Naive B cell (primary cell): Measurements from ENCODE around the gene CFAP141. TPM values are rescaled to one million over a fixed set of nuclear protein-coding genes. Genes with fewer than 3 reads are reported as not detected.
A peak's percentile ranks its signal among the peaks of the same experiment; 100 is the strongest.

Source experiments
- ATAC-seq, 2 donors: fragments of 150-1000 bp; cut with Tn5 transposase; 2 replicates each; pipeline ENCODE4 v1.10.0; 2021; ENCODE audit warnings: low read depth in 2 of 2, mild to moderate bottlenecking in 2 of 2, moderate library complexity in 2 of 2
- DNase-seq: peaks from one replicate; pipeline ENCODE4 v3.0.0; 2022
- H3K27ac Mint-ChIP-seq, 6 donors: one replicate each; pipeline ENCODE4 v1.8.0; 2020 to 2022; ENCODE audit warnings: mild to moderate bottlenecking in 6 of 6, mixed read lengths in 6 of 6, moderate library complexity in 5 of 6, inconsistent platforms in 2 of 6
- H3K27me3 Mint-ChIP-seq, 3 donors: one replicate each; pipeline ENCODE4 v1.8.0; 2021 to 2022; ENCODE audit warnings: mixed read lengths in 3 of 3, mild to moderate bottlenecking in 1 of 3
- H3K36me3 Mint-ChIP-seq, 2 donors: one replicate each; pipeline ENCODE4 v1.8.0; 2020 to 2022; ENCODE audit warnings: mixed read lengths in 2 of 2, inconsistent platforms in 1 of 2, mild to moderate bottlenecking in 1 of 2
- H3K4me1 Mint-ChIP-seq, 3 donors: one replicate each; pipeline ENCODE4 v1.8.0; 2020 to 2022; ENCODE audit warnings: mixed read lengths in 3 of 3, inconsistent platforms in 1 of 3, mild to moderate bottlenecking in 1 of 3, moderate library complexity in 1 of 3
- H3K4me3 Mint-ChIP-seq, 8 donors: one replicate each; pipeline ENCODE4 v1.8.0; 2020 to 2022; ENCODE audit warnings: mild to moderate bottlenecking in 8 of 8, mixed read lengths in 8 of 8, moderate library complexity in 8 of 8, inconsistent platforms in 2 of 8
- H3K9me3 Mint-ChIP-seq, 7 donors: one replicate each; pipeline ENCODE4 v1.8.0; 2020 to 2022; ENCODE audit warnings: mixed read lengths in 7 of 7, mild to moderate bottlenecking in 5 of 7, inconsistent platforms in 2 of 7, moderate library complexity in 1 of 7
- polyA plus RNA-seq, 6 donors: library from polyadenylated mRNA; unstranded; fragments of 300-500 nt; fragmentation: Illumina TruSeq; gene quantifications; one replicate each; pipeline ENCODE4 v1.2.3, GENCODE V29; 2021; ENCODE audit warnings: low read depth in 6 of 6

The CFAP141 gene
- polyA plus RNA-seq, 6 donors from 2014 or later = not detected

GRCh38 chr1:154198756-154199562 lies 7.2 kb downstream of the CFAP141 start:
- DNase-seq (peak; percentile 55), ATAC-seq (peak; percentile 80 to 90)
- Mint-ChIP-seq H3K27ac (no peak overlapping the region), H3K4me1 (no peaks in the 10 kb centered on the region), H3K36me3 (no peaks in the 10 kb centered on the region), H3K9me3 (no peaks in the 10 kb centered on the region), H3K4me3 (no peak overlapping the region), H3K27me3 (peaks cover 3 to 4% (median 3%) of the 10 kb centered on the region in 3 donors)

GRCh38 chr1:154193821-154194220 lies 12.3 kb downstream of the CFAP141 start:
- H3K4me3 Mint-ChIP-seq = no peak overlapping the region
- DNase-seq (no peak), ATAC-seq (no peak)
- H3K9me3 Mint-ChIP-seq = no peaks in the 10 kb centered on the region
- H3K36me3 Mint-ChIP-seq = no peaks in the 10 kb centered on the region
- peak overlapping the region in 1 of 6 donors; percentile 81 for H3K27ac Mint-ChIP-seq
- no peaks in the 10 kb centered on the region for H3K4me1 Mint-ChIP-seq
- H3K27me3 Mint-ChIP-seq = peaks cover 13 to 30% (median 13%) of the 10 kb centered on the region in 3 donors

- Mint-ChIP-seq H3K4me3 (no peak overlapping the region), H3K27me3 (peaks cover 13 to 30% (median 21%) of the 10 kb centered on the region in 3 donors), H3K27ac (no peak overlapping the region), H3K9me3 (no peaks in the 10 kb centered on the region), H3K36me3 (no peaks in the 10 kb centered on the region), H3K4me1 (no peaks in the 10 kb centered on the region)
- ATAC-seq = no peak
- DNase-seq = no peak
Measured at GRCh38 chr1:154192476-154192875, 13.7 kb downstream of the CFAP141 start.

GRCh38 chr1:154191990-154192461 lies 14.1 kb downstream of the CFAP141 start, which contains the start of gene TPM3:
Gene TPM3 (minus strand): TSS chr1:154192100. CDS start chr1:154192018, 82 bp downstream.
- no peak for ATAC-seq

GRCh38 chr1:154190550-154190949 lies 15.6 kb downstream of the CFAP141 start:
- Mint-ChIP-seq H3K27me3 (peaks cover 13 to 30% (median 26%) of the 10 kb centered on the region in 3 donors), H3K4me1 (no peaks in the 10 kb centered on the region), H3K9me3 (no peaks in the 10 kb centered on the region), H3K4me3 (no peak overlapping the region), H3K27ac (no peak overlapping the region), H3K36me3 (no peaks in the 10 kb centered on the region)
- ATAC-seq = no peak
- DNase-seq = no peak

More at GRCh38 chr1:154191990-154192461, 14.1 kb downstream of the CFAP141 start, which contains the start of gene TPM3:
- Mint-ChIP-seq H3K4me1 (no peaks in the 10 kb centered on the region), H3K9me3 (no peaks in the 10 kb centered on the region), H3K4me3 (no peak within 1 kb of the TSS), H3K36me3 (no peaks in the 10 kb centered on the region), H3K27ac (peak within 1 kb of the TSS in 2 of 6 donors; percentile 23 to 61), H3K27me3 (peaks cover 13 to 30% (median 24%) of the 10 kb centered on the region in 3 donors)
- DNase-seq = no peak

- DNase-seq (no peak), ATAC-seq (no peak)
- H3K4me3 Mint-ChIP-seq = peak overlapping the region in 2 of 8 donors; percentile 2 to 100
- peaks cover 4 to 9% of the 10 kb centered on the region in 2 donors for H3K36me3 Mint-ChIP-seq
- H3K4me1 Mint-ChIP-seq = peaks cover 11 to 15% (median 12%) of the 10 kb centered on the region in 3 donors
- H3K27me3 Mint-ChIP-seq = peaks cover 3 to 17% (median 10%) of the 10 kb centered on the region in 3 donors
- peak overlapping the region in 1 of 6 donors; percentile 61 for H3K27ac Mint-ChIP-seq
- no peaks in the 10 kb centered on the region for H3K9me3 Mint-ChIP-seq
Measured at GRCh38 chr1:154186852-154187501, 19.2 kb downstream of the CFAP141 start.

- Mint-ChIP-seq H3K4me3 (peak overlapping the region in 1 of 8 donors; percentile 100), H3K27me3 (peaks cover 0 to 13% (median 2%) of the 10 kb centered on the region in 3 donors), H3K27ac (peak overlapping the region in 2 of 6 donors; percentile 11 to 57), H3K36me3 (peaks cover 4 to 9% of the 10 kb centered on the region in 2 donors), H3K4me1 (peaks cover 17 to 23% (median 20%) of the 10 kb centered on the region in 3 donors), H3K9me3 (no peaks in the 10 kb centered on the region)
- peak; percentile 20 for DNase-seq
- no peak for ATAC-seq
Measured at GRCh38 chr1:154186177-154186576, 20.0 kb downstream of the CFAP141 start.

- Mint-ChIP-seq H3K4me1 (peaks cover 38 to 50% (median 49%) of the 10 kb centered on the region in 3 donors), H3K27ac (peak overlapping the region; percentile 93 to 100 (median 100)), H3K4me3 (peak overlapping the region; percentile 97 to 100 (median 100)), H3K9me3 (no peaks in the 10 kb centered on the region), H3K27me3 (peaks cover 0 to 13% (median 0%) of the 10 kb centered on the region in 3 donors), H3K36me3 (peaks cover 4 to 9% of the 10 kb centered on the region in 2 donors)
- ATAC-seq (peak; percentile 78 to 81), DNase-seq (peak; percentile 91)
Measured at GRCh38 chr1:154183046-154183915, 22.9 kb downstream of the CFAP141 start.

- Mint-ChIP-seq H3K4me1 (peaks cover 46 to 58% (median 57%) of the 10 kb centered on the region in 3 donors), H3K9me3 (no peaks in the 10 kb centered on the region), H3K27me3 (peaks cover 0 to 6% (median 0%) of the 10 kb centered on the region in 3 donors), H3K36me3 (peaks cover 4 to 9% of the 10 kb centered on the region in 2 donors), H3K4me3 (peak overlapping the region; percentile 97 to 100 (median 100)), H3K27ac (peak overlapping the region; percentile 93 to 100 (median 100))
- DNase-seq (peak; percentile 57), ATAC-seq (peak; percentile 8 to 9)
Measured at GRCh38 chr1:154182344-154183045, 23.6 kb downstream of the CFAP141 start.

- peak overlapping the region; percentile 97 to 100 (median 100) for H3K4me3 Mint-ChIP-seq
- H3K36me3 Mint-ChIP-seq = peaks cover 4 to 9% of the 10 kb centered on the region in 2 donors
- peaks cover 0 to 1% (median 0%) of the 10 kb centered on the region in 3 donors for H3K27me3 Mint-ChIP-seq
- peaks cover 51 to 64% (median 62%) of the 10 kb centered on the region in 3 donors for H3K4me1 Mint-ChIP-seq
- ATAC-seq (peak; percentile 20 to 32), DNase-seq (no peak)
- H3K9me3 Mint-ChIP-seq = no peaks in the 10 kb centered on the region
- H3K27ac Mint-ChIP-seq = peak overlapping the region; percentile 93 to 100 (median 100)
Measured at GRCh38 chr1:154181944-154182343, 24.2 kb downstream of the CFAP141 start.

GRCh38 chr1:154179946-154180687 lies 26.0 kb downstream of the CFAP141 start:
- H3K36me3 Mint-ChIP-seq = peaks cover 4 to 14% of the 10 kb centered on the region in 2 donors
- H3K9me3 Mint-ChIP-seq = no peaks in the 10 kb centered on the region
- H3K4me1 Mint-ChIP-seq = peaks cover 64 to 76% (median 76%) of the 10 kb centered on the region in 3 donors
- ATAC-seq (peak; percentile 68 to 71), DNase-seq (peak; percentile 68)
- H3K27ac Mint-ChIP-seq = peak overlapping the region; percentile 93 to 100 (median 98)
- no peaks in the 10 kb centered on the region for H3K27me3 Mint-ChIP-seq
- peak overlapping the region; percentile 97 to 100 (median 100) for H3K4me3 Mint-ChIP-seq
